ENCODE results near the gene SRD5A2.
"Not testable (repeated sequence)": the region's sequence is repeated elsewhere in the genome, so short reads cannot be mapped to it uniquely, and the experiment has no call there.

SRD5A2 gene

DNA sequence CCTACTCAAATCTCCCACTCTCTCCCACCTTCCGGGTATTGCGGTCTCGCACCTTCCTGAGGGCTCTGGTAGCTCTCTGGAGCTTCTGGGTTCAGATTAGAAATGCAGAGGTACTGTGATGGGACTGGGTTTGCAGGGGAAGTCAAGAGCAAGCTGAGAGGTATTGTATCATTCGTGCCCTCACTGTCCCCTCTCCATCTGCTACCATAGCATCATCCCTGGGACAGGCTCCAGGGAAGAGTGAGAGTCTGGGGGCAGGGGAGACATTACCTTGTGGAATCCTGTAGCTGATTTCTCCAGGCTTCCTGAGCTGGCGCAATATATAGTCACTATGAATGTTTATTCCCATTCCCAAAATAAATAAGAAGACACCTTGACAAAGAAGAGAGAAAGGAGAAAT lies 49.6 kb downstream of the SRD5A2 start:
- DNase-seq: no peak

DNA sequence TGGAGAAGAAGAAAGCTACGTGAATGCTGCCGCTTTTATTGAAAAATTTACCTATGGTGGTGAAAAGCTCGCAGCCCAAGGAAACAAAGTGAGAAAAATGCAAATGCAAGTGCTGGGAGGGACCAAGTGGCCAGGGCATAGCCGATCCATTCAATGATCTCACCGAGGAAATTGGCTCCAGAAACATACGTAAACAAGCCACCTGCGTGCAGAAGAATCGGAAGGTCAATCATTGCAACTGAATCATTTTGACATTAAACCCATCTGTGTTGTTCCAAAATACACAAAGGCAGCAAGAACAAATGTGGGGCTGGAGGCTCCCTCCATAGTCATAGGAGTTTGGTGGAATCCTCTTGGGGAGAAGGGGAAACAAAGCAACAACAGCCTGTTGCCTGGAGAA lies 51.5 kb downstream of the SRD5A2 start:
- no peak for DNase-seq

DNA sequence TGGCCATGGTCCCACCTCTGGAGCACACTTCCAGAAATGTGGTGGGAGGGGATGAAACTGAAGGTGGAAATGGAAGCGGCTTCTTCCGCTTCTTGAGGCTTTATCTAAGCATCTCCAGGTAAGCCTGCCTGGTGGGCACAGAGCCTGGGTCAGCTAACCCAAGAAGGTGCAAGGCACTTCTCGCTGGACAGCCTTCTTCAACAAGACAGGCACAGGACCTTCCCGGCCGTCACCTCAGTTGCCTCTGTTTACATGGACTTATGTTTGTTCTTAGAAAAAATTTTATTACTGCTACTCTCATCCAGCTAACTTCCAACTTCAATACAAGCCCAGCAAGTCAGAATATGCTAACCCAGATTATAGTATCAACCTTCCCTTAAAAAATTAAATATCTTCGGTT lies 51.9 kb downstream of the SRD5A2 start:
- no peak for DNase-seq

DNA sequence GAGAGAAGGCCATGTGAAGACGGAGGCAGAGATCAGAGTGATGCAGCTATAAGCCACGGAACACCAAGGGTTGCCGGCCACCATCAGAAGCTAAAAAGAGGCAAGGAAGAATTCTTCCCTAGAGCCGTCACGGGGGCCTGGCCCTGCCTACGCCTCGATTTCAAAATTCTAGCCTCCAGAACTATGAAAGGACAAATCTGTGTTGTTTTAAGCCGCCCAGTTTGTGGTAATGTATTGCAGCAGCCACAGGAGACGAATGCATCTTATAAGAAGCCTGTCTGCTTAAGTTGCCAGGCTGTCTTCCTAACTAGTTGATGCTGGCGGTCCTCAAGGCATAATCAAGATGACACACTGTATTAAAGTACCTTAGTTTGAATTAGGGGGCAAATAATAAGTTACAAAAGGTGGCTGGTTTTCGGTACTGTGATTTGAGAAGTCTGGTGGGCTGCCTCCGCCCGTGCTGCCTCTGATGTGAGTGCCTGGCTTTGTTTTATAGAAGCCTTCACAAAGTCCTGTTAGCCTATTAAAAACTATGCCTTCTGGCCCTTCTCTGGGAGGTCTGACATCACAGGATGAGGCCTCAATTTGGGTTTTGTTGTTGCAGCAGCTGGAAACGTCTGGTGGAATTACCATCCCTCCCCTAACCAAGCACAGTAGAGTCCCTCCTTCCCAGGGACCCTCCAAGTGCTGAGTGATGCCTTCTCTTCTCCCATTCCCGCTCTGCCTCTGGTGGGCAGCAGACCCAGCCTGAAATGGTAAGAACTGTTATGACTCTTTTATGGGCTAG lies 53.6 kb downstream of the SRD5A2 start:
- peak; percentile 56 for DNase-seq

DNA sequence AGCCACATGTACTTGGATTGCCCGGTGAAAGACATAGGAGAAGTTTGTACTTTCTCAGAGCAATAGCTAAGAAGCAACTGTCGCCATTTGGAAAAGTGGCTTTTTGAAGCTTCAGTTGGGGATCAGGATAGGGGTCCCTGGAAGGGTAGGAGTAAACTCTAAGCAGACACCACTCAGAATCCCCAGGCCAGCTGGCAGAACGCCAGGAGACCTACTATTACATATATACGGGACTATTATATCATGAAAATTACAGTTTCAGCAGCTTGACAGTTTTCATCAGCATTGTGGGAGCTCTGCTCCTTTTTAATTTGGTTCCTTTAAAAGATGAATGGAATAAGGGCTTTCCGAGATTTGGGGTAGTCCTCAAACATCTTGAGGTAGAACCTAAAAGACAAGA lies 54.9 kb downstream of the SRD5A2 start:
- no peak for DNase-seq

DNA sequence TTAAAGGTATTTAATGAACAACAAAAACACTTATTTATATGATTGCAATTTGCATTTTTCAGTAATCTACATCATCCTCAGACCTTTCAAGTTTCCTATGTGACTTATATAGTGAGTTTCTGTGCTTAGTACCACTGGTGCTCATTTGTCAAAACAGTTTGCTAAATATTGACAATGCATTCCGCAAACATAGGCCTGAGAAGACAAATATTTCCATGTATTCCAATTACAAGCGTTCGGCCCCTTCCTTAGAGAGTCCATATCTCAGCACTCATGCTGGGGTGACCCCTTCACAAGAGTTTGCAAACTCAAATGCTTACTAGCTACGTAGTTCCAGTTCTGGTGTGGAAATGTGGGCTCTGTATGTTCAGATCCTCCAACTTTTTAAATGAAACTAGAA lies 56.1 kb downstream of the SRD5A2 start:
- DNase-seq: no peak

DNA sequence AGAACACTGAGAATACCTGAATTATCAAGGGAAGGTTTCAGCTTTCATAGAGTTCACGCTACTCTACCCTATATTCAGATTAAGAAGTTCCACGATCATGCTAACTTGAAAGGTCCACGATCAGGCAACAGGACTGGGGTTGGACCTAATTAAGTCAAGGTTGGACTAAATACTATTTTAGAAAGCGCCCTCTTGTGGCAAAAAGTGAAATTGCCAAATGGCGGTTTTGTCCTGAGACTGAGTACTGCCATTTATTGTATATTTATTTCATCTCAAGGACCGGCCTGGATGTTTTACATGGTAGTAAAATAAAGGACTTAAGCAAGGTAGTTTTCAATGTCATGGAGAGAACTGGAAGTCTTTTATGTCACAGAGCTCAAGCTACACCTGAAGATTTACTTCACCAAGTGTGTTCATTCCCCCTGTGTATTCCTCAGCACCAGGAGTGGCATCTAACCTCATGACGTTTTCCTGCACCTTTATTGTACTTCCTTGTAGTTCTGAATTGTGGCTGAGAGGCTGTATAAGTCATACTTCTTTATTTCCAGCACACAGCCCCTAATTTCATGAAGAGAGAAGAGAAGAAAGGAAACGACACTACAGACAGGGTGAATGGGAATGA lies 56.8 kb downstream of the SRD5A2 start:
- peak; percentile 63 for DNase-seq

DNA sequence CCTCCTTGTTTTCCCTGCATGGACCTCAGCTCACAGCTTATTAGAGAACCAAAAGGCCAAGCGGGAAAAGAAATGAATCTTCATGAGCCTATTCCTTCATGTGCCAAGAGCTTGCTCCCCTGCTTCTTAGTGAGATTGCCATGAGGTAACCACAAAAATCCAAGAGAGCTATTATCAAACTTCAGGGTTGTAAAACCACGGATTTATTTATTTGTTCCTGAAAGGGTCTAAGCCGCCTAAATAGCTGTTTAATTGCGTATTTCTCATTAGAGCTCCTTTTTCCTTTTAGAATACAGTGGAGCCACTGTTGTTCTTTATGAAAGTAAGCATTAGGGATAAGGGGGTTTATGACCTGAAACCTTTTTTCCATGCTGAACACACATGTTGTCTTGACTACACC lies 58.0 kb downstream of the SRD5A2 start:
- DNase-seq: no peak

DNA sequence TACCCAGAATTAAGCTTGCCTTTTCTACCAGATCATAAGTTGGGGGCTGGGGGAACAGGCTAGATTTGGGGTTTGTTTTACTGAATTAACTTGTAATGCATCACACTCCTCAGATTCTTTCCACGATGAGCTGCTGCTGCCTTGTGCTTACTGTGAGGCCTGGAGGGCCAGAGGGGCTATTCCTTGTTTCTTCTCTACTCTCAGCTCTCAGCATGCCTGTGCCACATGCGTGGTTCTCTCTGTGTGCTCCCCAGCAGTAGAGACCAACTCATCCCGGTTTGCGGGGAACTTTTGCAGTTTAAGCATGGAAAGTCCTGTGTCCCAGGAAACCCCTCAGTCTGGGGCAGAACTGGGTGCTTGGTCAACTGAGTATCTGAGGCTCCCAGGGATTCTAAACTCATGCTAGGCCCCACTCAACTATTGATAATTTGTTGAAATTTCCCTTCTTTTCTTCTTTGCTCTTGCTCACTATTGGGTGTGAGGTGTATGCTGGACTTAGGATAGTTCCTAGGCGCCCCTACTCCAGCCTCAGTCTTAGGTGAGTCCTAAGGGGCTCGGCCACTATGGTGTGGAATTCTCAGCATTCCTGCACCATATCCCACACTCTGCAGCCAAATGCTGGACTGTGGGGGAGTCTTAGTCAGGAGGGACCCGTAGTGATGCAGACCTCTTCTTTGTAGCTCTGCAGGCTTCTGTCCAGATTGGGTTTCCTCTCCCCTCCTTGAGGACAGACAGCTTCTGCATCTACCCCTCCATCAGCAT lies 63.1 kb downstream of the SRD5A2 start:
- no peak for DNase-seq

DNA sequence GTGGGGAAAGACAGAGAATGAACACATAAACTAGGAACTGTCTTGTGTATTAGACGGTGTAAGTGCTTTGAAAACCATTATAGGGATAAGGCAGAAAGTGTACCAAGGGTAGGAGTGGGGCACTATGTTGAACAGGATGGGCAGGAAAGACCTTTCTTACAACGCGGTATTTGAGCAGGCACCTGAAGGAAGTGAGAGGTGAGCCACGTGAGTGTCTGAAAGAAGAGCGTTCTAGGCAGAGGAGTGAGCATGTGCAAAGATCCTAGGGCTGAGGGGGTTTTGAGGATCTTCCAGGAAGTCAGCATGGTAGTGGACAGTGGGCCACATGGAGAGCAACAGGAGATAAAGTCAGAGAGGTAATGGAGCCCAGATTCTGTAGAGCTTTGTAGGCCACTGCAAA lies 65.2 kb downstream of the SRD5A2 start:
- DNase-seq: no peak

DNA sequence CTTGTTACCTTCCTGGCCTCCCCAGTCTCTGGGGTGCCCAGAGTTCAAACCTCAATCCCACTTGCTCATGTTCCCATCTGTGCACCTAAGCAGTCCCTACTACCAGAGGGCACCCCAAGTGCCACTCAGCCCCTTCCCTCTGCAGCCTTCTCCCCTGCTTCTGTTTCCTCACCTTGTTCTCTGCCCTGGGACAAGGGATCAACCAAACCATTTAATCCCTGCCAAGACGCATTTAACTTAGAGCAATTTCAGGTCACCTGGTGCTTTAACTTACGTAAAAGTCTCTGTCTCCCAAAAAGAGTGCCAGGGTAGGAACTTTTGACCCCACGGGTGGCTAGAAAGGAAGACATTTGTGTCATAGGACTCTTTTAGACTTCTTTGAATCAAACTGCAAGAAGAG lies 67.2 kb downstream of the SRD5A2 start:
- no peak for DNase-seq

DNA sequence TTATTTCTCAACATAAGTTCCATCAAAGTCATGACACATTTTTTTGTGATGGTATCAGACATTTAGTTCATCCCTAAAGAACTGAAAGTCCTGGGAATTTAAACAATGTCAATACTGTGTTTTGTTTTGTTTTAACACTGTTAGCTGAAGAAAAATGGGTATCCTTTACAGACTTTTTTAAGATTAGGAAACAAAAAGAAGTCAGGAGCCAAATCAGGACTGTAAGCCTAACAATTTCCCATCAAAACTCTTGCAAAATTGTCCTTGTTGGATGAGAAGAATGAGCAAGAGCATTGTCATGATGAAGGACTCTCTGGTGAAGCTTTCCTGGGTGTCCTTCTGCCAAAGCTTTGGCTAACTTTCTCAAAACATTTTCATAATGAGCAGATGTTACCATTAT lies 69.4 kb downstream of the SRD5A2 start:
- no peak for DNase-seq

DNA sequence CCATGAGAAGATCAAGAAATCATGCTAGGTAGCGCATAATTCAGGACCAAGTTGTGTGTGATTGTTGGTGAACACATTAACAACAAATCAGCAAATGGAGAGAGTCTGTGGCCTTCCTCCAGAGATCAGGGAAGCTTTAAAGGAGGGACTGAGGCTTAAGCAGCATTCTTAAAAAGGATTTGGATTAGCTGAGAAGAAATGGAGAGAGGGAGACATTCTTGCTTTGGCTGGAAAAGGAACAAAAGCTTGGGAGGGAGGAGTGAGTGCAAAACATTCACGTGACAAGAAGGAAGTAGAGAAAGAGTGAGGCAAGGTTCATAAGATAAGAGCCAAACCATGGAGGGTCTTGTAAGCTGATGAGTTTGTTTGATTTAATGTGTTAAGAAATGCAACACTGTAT lies 75.6 kb downstream of the SRD5A2 start:
- no peak for DNase-seq

DNA sequence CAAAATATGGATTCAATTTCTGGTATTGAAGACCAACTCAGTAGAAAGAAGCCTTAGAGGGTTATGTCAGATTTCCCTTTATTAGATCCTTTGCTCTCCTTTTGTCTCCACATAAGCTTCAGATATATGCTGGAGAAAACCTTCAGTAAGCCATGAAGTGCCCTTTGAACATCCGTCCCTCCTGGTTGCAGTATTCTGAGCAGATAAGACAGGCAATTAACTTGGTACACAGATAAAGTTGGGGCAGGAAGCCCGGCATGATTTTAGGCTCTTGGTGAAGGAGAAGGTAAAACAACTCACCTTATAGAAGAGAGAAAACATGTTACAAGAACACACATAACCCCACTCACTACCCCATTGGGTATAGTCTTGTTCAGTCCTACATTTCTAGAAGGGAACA lies 76.4 kb downstream of the SRD5A2 start:
- DNase-seq: no peak

DNA sequence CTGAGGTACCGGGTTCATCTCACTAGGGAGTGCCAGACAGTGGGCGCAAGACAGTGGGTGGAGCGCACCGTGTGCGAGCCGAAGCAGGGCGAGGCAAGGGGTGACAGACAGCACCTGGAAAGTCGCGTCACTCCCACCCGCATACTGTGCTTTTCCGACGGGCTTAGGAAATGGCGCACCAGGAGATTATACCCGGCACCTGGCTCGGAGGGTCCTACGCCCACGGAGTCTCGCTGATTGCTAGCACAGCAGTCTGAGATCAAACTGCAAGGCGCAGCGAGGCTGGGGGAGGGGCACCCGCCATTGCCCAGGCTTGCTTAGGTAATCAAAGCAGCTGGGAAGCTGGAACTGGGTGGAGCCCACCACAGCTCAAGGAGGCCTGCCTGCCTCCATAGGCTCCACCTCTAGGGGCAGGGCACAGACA lies 84.3 kb downstream of the SRD5A2 start:
- not testable (repeated sequence) for DNase-seq

DNA sequence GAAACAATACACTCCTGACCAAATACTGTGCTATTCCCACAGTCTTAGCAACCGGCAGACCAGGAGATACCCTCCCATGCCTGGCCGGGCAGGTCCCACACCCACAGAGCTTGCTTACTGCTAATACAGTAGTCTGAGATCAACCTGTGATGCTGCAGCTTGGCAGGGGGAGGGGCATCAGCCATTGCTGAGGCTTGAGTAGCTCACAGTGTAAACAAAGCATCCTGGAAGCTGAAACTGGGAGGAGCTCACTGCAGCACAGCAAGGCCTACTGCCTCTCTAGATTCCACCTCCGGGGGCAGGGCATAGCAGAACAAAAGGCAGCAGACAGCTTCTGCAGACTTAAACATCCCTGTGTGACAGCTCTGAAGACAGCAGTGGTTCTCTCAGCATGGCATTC lies 91.4 kb downstream of the SRD5A2 start:
- peak; percentile 36 for DNase-seq

DNA sequence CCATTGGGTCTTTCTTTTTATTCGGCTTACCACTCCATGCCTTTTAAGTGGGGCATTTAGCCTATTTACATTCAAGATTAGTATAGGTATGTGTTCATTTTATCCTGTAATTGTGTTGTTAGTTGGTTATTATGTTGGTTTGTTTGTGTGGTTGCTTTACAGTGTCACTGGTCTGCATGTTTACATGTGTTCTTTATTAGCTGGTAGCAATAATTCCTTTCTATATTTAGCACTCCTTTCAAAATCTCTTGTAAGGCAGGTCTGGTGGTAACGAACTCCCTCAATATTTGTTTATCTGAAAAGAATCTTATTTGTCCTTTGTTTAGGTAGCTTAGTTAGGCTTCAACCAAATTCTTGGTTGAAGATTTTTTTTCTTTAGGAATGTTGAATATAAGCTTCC lies 97.5 kb downstream of the SRD5A2 start:
- no peak for DNase-seq

DNA sequence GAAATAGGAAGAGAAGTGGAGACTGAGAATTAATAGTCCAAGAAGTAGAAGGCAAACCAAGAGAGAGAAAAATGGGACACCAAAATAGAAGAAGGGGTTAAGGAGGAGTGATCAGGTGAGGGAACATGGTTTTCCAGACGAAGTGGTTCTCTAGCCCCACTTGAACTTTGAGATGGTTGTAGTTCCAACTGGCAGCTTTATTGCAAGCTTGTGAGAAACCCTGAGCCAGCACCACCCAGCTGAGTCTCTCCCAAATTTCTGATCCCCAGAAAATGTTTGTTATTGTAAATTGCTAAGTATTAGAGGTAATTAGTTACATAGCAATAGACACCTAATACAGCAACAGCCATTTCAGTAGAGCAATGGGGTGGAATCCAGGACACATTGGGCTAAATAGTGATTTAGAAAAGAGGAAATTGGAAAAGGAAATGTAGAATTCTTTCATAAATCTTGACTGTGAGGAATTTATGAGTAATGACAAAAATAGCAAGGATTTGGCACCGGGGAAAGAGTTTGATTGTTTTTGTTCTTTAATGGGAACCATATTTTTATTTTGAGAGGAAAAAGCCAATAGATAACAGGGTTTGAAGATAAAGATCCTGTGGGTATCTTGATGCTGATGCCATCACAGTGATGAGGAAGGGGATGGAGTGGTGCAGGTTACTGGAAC lies 104.1 kb downstream of the SRD5A2 start:
- no peak for DNase-seq

DNA sequence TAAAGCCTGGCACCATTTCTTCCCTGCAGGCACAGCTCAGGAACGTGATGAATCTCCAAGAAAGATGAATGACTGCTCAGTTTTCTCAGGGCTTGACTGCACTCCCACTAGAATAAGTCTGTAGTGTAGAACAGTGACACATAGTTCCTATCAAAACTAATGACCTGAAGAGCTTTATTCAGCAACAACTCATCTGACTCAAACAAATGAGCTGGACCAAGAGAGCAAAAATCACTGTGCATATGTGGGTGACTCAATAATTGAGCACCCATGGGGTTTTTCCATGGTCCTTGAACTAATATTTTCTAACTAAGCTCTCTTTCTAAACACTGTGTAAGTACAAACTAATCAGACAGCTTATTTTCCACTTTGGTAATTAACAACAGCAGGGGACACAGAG lies 105.0 kb downstream of the SRD5A2 start:
- no peak for DNase-seq

DNA sequence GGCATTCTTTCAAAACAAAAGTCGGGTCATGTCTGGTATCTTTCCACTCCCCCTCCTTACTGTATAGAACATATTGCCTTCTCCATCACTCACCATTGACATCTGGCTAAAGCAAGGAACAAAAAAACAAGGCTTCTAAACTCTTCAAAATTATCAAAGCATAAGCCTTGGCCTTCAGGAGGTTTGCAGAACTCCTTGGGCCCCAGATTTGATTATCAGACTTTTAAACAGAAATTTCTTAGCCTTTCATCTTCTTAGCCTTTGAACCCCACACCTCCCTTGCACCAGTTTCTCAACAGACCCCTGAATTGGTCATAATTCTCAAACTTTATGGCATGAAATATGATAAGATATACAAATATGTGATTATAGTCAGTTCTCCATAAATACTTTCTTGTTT lies 106.4 kb downstream of the SRD5A2 start:
- no peak for DNase-seq

All from eye (tissue), 1 donor.